ENCODE data around the gene NECTIN1. TPM values are rescaled to one million over a fixed set of nuclear protein-coding genes. Genes with fewer than 3 reads are reported as not detected.

Gene NECTIN1
- total and polyA plus RNA-seq, 9 donors: 7.9 to 44.3 (median 28.2) TPM

DNA sequence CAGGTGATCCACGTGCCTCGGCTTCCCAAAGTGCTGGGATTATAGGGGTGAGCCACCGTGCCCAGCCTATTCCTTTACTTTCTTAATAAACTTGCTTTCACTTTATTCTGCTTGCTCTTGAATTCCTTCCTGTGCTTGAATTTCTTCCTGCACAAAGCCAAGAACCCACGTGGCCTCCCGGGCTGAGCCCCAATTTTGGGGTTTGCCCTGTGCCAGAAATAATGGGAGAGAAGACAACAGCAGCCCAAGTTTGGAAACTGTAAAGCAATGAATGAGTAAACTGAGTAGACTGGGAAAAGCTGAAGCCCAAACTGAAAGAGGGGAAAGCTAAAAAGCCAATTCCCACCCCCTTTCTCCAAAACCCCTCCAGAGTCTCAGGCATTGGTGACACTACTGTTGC, 136.4 kb downstream of the NECTIN1 start:
- WGBS (ENCODE audit: insufficient coverage): 90% methylated on average over 2 of the region's 5 CpGs
- Histone ChIP-seq H3K27me3 (ENCODE audit: control insufficient read depth, insufficient read depth, low read length) (no peaks in the 10 kb centered on the region), H3K9me3 (replicated peaks; ENCODE audit: control insufficient read depth, low read depth, low read length) (no peaks in the 10 kb centered on the region), H3K4me1 (ENCODE audit: control insufficient read depth, insufficient read depth, low read length) (peaks cover 10% of the 10 kb centered on the region), H3K27ac (ENCODE audit: low read length) (no peak overlapping the region), H3K4me3 (ENCODE audit: low read length) (no peak overlapping the region), H3K36me3 (ENCODE audit: control insufficient read depth, insufficient read depth, low read length) (no peaks in the 10 kb centered on the region)
- peak; percentile 91 for DNase-seq

DNA sequence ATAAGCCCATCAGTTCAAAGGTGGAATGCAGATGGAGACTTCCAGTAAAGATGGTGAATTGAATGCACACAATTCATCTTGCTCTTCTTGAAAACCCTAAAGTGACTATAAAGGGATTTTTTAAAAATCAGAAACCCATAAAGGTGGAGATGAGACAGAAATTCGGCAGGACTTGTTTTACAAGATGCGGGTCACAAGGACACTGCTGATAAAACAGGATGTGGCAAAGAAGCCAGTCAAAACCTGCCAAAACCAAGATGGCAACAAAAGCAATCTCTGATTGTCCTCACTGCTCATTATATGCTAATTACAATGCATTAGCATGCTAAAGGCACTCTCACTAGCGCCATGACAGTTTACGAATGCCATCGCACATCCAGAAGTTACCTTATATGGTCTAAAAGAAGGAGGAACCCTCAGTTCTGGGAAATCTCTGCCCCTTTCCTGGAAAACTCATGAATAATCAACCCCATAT, 137.1 kb downstream of the NECTIN1 start:
- WGBS (ENCODE audit: insufficient coverage): 79% methylated on average over 2 of the region's 5 CpGs
- DNase-seq: no peak
- Histone ChIP-seq H3K27ac (ENCODE audit: low read length) (no peak overlapping the region), H3K4me1 (ENCODE audit: control insufficient read depth, insufficient read depth, low read length) (peaks cover 9% of the 10 kb centered on the region), H3K9me3 (replicated peaks; ENCODE audit: control insufficient read depth, low read depth, low read length) (no peaks in the 10 kb centered on the region), H3K4me3 (ENCODE audit: low read length) (no peak overlapping the region), H3K36me3 (ENCODE audit: control insufficient read depth, insufficient read depth, low read length) (no peaks in the 10 kb centered on the region), H3K27me3 (ENCODE audit: control insufficient read depth, insufficient read depth, low read length) (peaks cover 2% of the 10 kb centered on the region)

DNA sequence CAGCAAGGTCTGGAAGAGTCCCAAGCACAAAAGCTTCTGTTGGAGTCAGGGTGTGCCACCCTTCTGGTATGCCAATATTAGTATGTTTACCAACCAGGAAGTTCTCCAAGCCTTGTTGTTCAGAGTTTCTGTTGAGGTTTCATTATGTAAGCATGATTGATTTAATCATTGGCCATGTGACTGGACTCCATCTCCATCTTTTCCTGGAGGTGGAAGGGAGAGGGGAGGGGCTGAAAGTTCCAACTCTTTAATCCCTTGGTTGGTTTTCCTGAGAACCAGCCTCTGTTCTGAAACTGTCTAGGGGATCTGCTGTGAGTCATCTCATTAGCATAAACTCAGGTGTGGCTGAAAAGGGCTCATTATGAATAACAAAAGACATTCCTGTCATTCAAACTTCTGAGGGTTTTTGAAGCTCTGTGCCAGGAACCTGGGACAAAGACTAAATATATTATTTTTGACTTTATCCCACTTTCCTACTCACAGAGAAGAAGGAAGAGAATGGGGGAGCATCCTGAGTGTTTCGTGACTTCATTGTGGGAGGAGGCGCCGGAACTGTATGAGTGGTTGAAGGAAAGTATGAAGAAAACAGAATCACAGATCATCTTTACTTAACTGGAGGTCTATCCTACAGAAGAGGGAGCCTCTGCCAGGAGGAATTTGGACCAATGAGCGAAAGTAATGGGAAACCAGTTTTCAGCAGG, 138.2 kb downstream of the NECTIN1 start:
- H3K27ac ChIP-seq (ENCODE audit: low read length): no peak overlapping the region
- no peaks in the 10 kb centered on the region for H3K9me3 ChIP-seq (replicated peaks; ENCODE audit: control insufficient read depth, low read depth, low read length)
- peaks cover 8% of the 10 kb centered on the region for H3K27me3 ChIP-seq (ENCODE audit: control insufficient read depth, insufficient read depth, low read length)
- H3K36me3 ChIP-seq (ENCODE audit: control insufficient read depth, insufficient read depth, low read length): no peaks in the 10 kb centered on the region
- peaks cover 9% of the 10 kb centered on the region for H3K4me1 ChIP-seq (ENCODE audit: control insufficient read depth, insufficient read depth, low read length)
- 50% methylated on average over 1 of the region's 4 CpGs for WGBS (ENCODE audit: insufficient coverage)
- H3K4me3 ChIP-seq (ENCODE audit: low read length): no peak overlapping the region
- DNase-seq: peak; percentile 61

DNA sequence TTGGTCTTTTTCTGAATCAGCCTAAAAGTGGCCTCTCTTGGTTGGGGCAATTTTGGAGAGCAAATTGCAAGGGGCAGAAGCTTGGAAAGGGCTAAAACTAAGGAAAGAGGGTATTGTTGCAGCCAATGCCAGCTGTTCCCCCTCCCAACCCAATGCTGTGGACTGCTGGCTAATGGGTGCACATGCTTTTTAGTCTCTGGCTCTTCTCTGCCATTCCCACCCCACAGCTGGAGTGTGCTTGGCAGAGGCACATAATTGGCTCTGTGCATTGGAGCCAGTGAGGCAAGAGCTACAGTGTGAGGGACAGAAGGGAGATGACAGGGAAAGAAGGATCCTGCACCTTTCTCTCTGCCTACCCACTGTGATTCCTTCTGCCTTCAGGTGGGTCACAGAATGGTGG, 140.0 kb downstream of the NECTIN1 start:
- DNase-seq: peak; percentile 79
- no peaks in the 10 kb centered on the region for H3K9me3 ChIP-seq (replicated peaks; ENCODE audit: control insufficient read depth, low read depth, low read length)
- no peaks in the 10 kb centered on the region for H3K36me3 ChIP-seq (ENCODE audit: control insufficient read depth, insufficient read depth, low read length)
- H3K27ac ChIP-seq (ENCODE audit: low read length): no peak overlapping the region
- H3K4me1 ChIP-seq (ENCODE audit: control insufficient read depth, insufficient read depth, low read length): peaks cover 23% of the 10 kb centered on the region
- no peak overlapping the region for H3K4me3 ChIP-seq (ENCODE audit: low read length)
- peaks cover 26% of the 10 kb centered on the region for H3K27me3 ChIP-seq (ENCODE audit: control insufficient read depth, insufficient read depth, low read length)

All from muscle of leg (tissue), 11 donors.